ENCODE data around the gene SNX15.
"Not testable (repeated sequence)": the region's sequence is repeated elsewhere in the genome, so short reads cannot be mapped to it uniquely, and the experiment has no call there.

GRCh38 chr11:65003968-65004367, 23.3 kb upstream of the SNX15 start:
- TF ChIP-seq, protein P1, sequence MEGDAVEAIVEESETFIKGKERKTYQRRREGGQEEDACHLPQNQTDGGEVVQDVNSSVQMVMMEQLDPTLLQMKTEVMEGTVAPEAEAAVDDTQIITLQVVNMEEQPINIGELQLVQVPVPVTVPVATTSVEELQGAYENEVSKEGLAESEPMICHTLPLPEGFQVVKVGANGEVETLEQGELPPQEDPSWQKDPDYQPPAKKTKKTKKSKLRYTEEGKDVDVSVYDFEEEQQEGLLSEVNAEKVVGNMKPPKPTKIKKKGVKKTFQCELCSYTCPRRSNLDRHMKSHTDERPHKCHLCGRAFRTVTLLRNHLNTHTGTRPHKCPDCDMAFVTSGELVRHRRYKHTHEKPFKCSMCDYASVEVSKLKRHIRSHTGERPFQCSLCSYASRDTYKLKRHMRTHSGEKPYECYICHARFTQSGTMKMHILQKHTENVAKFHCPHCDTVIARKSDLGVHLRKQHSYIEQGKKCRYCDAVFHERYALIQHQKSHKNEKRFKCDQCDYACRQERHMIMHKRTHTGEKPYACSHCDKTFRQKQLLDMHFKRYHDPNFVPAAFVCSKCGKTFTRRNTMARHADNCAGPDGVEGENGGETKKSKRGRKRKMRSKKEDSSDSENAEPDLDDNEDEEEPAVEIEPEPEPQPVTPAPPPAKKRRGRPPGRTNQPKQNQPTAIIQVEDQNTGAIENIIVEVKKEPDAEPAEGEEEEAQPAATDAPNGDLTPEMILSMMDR (IDR thresholded peaks at IDR 0.05; ENCODE audit: low read depth, low read length), result not testable (repeated sequence)
- not testable (repeated sequence) for TF ChIP-seq MYC (IDR thresholded peaks at IDR 0.05; ENCODE audit: low read depth, low read length); POLR2A (IDR thresholded peaks at IDR 0.05; ENCODE audit: extremely low read depth, insufficient read length)
- TF ChIP-seq, protein P2, sequence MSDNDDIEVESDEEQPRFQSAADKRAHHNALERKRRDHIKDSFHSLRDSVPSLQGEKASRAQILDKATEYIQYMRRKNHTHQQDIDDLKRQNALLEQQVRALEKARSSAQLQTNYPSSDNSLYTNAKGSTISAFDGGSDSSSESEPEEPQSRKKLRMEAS (IDR thresholded peaks at IDR 0.05; ENCODE audit: low read depth, low read length), result not testable (repeated sequence)
